Stimulated activated naive CD4-positive, alpha-beta T cell treated with Interleukin-2 at 50 U/mL for 16 hours (primary cell): ENCODE results near the gene KCNQ1.

Experiments used
- DNase-seq: peaks from one replicate; lab custom pipeline; 2025; lab: John Stamatoyannopoulos, UW

KCNQ1 gene

DNA sequence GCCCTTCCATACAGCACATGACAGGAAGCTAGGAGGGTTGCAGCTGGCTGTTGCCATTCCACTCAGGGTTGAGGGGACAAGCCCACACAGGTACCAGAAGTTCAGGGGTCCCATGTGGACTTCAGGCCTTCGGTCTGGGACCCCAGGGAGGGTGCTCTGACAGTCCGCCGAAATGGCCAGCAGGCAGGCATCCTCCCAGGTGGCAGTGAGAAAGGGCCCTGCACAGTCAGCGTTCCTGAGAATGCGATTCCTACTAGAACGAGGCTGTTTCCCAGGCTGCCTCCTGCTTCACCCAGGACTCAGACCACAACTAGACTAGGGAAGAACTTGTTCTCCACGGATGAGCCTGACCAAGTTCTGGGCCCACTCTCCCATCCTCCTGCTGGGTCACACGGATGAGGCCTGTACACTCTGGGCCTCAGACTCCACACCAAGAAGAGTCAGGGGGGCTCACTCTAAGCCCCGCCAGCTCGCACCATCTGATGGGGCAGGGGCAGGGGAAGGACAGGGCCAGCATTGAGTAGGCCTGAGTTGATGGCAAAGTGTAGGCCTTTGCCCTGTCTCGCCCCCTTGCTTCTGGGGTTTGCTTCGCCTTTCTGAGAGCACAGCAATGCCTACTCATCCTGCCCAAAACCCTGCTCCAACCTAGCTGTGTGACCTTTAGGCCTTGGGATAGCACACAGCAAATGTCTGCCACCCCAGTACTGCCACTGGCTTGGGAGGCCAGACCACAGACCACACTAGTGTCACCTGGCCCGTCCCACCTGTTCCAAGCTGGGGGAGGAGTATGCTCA lies 241.0 kb downstream of the KCNQ1 start:
- DNase-seq, result no peak

- DNase-seq, result no peak
Measured at GRCh38 chr11:2686360-2687222, 241.8 kb downstream of the KCNQ1 start.

GRCh38 chr11:2687223-2687530 lies 242.4 kb downstream of the KCNQ1 start:
- DNase-seq, result no peak

DNA sequence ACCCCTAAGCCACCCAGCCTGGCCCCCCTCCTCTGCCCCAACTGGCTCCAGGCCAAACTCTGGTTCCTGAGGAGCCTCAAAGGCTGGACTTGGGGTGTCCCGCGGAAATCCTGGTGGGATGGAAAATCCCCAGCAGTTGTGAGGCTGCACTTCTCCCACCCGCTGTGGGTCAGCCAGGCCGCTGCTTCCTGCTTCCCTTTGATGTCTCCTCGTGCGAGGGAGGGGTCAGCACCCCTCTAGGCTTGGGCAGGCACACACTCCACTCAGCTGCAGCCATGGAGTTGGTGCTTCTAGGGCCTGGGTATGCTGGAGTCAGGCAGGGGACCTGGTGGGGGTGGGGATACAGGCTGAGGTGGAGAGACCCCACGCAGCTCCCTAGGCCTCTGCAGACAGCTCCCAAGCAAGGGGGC lies 243.0 kb downstream of the KCNQ1 start:
- DNase-seq, result no peak

DNA sequence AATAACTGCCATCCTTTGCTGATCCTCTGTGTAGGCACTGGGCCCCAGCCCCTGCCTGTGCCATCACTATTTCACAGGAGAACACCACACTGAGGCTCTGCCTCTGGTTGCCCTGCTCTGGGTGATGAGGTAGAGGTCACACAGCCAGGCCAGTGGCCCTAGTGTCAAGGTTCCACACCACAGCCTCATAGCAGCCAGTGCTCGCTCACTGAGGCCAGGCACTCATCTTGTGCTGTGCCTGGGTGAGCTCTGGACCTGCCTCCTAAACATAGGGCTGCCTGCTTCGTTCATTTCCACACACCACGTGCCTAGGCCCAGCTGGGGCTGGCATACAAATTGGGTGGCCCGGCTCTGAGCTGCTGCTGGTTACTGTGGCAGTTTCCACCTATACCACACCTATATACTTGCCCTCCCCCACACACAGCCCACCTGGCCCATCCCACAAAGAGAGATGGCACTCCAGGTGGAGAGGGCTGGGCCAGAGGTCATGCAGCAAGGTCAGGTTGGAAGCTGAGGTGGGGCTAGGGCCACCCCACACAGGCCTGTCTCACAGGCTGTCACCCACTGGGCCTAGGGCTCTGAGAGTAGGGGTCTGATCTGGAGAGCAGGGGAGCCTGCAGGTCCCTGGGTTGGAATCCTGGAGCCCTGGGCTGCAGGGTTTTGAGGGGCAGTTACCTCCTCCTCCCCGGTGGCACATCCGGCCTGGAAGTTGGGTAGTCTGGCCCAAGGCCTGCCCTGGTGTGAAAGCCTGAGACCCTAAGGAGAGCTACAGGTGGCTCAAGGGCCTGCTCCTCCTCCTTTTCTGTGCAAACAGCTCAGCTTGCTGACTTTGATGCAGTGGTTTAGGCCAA lies 243.8 kb downstream of the KCNQ1 start:
- DNase-seq, result no peak

DNA sequence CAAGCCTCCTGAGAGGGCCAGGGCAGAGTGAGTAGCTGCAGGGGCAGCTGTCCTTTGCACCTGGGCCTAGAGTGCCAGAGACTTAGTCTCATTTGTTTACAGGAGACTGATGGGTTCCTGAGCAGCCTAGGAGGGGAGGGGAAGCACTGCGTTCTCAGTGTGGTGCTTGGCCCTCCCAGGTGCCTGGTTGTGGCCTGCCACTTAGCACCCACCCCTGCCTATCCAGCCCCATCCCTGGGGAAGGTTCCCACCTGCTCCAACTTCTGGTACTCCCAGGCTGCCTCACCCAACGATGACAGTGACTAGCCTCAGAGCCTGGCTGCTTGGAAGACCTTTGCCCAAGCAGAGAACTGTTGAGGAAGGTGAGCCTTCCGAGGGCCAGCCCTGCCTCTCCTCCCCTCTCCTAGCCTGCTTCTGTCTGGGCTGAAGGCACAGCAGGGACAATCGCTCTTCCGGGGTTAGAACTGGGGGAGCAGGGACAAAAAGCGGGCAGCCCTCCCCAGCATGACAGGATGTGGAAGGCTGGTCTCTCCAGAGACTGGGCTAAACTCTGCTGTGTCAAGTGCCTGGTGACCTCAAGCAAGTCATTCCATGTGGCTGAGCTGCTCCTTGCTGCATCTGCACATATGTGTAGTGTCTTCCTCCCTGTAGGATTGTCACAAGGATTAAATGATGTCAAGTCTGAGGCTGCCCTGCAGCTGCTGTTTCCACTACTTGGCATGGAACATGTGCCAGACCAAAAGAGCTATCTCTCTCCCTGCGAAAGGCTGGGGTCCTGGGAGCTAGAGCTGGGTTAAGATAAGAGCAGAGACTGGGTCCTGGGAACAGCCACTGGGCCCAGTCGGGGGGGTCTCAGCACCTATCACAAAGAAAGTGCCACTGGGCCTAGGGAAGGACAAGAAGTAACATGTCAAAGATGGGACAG lies 245.1 kb downstream of the KCNQ1 start:
- no peak for DNase-seq

GRCh38 chr11:2690596-2691354 lies 246.0 kb downstream of the KCNQ1 start:
- DNase-seq, result no peak

- no peak for DNase-seq
Measured at GRCh38 chr11:2691355-2691761, 246.6 kb downstream of the KCNQ1 start.

DNA sequence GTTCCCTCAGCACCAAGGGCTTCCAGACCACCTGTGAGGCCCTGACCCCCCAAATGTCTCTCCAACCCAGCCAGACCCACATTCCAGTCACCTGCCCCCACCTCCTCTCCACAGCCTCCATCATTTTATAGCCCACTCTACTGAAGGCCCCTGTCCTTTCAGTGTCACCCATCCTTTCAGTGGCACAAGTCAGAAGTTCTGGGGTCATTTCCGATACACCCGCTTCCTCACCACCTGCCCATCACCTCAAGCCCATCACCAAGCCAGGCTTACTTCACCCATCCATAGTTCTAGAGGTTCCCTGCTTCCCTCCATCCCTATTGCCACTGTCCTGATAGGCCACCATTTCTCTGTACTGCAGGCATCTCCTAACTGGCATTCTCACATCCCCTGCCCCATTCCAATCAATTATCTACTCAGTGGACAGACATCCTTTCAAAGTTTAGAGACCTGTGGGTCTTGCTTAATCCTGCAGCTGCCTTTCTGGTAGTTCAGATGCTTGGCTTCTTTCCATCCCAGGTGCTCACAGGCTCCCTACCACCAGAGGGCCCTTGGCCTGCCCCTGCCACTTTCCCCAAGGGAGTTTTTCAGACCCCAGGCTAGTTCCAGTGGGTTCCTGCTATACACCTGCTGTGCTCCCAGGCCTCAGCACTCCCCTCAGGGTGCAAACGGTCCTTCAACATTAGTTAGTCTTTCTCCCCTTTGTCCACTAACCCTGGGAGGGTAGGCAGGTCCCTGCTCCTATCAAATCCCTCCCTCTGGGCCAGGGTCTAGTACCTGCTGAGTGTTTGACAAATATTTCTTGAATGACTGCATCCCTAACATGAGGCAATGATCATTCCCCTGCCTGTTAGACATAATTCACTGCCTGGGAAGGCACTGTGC lies 247.4 kb downstream of the KCNQ1 start:
- DNase-seq, result no peak

GRCh38 chr11:2693271-2694261 lies 248.8 kb downstream of the KCNQ1 start:
- no peak for DNase-seq

GRCh38 chr11:2694495-2694894 lies 249.7 kb downstream of the KCNQ1 start:
- no peak for DNase-seq

GRCh38 chr11:2694995-2695939 lies 250.5 kb downstream of the KCNQ1 start:
- DNase-seq, result no peak

DNA sequence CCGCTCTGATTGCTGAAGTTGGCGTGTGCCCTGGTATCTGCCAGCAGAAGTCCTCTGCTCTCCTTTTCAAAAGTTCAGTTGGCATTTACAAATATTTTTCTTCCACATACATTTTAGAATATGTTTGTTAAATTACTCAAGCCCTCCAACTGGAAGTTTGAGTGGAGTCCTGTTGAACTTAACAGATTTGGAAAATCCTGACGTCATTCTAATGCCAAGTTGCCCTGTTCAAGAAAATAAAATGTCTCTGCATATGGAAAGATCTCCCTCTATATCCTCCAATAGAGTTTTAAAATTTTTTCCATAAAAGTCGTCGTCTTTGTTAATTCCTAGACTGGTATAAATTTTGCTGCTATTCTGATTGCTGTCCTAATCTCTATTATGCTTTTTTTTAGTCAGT lies 251.6 kb downstream of the KCNQ1 start:
- no peak for DNase-seq

DNA sequence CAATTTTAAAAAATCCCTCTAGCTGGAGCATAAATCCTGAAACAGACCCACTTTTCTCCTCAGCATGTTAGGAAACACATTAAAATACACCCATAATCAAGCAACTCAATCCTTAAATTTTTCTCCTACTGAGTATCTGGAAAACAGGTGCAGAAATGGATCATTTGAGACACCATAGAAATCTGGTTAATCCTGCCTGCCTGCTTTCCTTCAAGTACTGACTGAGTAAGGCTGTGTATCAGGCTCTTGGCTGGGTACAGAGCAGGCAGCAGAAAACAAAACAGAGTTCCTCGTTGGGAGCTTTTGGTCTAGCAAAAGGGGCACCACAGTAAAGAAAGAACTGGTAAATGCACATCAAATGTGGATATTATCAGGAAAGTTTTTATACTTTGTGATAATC lies 253.1 kb downstream of the KCNQ1 start:
- DNase-seq, result no peak

GRCh38 chr11:2698386-2699184 lies 253.8 kb downstream of the KCNQ1 start:
- DNase-seq, result no peak

- DNase-seq, result no peak
Measured at GRCh38 chr11:2699185-2699530, 254.3 kb downstream of the KCNQ1 start.
